HG02642 (cell line): ENCODE results near the gene KIF1A.

ENCODE experiments used
- ATAC-seq: cut with Tn5 transposase; IDR thresholded peaks from one replicate; pipeline ENCODE4 v1.9.1; 2021; ENCODE audit warnings: mild to moderate bottlenecking; ENCODE audit not compliant: unreplicated experiment, poor library complexity

KIF1A gene, protein sequence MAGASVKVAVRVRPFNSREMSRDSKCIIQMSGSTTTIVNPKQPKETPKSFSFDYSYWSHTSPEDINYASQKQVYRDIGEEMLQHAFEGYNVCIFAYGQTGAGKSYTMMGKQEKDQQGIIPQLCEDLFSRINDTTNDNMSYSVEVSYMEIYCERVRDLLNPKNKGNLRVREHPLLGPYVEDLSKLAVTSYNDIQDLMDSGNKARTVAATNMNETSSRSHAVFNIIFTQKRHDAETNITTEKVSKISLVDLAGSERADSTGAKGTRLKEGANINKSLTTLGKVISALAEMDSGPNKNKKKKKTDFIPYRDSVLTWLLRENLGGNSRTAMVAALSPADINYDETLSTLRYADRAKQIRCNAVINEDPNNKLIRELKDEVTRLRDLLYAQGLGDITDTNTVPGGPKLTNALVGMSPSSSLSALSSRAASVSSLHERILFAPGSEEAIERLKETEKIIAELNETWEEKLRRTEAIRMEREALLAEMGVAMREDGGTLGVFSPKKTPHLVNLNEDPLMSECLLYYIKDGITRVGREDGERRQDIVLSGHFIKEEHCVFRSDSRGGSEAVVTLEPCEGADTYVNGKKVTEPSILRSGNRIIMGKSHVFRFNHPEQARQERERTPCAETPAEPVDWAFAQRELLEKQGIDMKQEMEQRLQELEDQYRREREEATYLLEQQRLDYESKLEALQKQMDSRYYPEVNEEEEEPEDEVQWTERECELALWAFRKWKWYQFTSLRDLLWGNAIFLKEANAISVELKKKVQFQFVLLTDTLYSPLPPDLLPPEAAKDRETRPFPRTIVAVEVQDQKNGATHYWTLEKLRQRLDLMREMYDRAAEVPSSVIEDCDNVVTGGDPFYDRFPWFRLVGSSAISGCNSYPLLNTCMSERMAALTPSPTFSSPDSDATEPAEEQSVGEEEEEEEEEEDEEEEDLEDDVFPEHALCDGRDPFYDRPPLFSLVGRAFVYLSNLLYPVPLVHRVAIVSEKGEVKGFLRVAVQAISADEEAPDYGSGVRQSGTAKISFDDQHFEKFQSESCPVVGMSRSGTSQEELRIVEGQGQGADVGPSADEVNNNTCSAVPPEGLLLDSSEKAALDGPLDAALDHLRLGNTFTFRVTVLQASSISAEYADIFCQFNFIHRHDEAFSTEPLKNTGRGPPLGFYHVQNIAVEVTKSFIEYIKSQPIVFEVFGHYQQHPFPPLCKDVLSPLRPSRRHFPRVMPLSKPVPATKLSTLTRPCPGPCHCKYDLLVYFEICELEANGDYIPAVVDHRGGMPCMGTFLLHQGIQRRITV (N-terminal part only)

DNA sequence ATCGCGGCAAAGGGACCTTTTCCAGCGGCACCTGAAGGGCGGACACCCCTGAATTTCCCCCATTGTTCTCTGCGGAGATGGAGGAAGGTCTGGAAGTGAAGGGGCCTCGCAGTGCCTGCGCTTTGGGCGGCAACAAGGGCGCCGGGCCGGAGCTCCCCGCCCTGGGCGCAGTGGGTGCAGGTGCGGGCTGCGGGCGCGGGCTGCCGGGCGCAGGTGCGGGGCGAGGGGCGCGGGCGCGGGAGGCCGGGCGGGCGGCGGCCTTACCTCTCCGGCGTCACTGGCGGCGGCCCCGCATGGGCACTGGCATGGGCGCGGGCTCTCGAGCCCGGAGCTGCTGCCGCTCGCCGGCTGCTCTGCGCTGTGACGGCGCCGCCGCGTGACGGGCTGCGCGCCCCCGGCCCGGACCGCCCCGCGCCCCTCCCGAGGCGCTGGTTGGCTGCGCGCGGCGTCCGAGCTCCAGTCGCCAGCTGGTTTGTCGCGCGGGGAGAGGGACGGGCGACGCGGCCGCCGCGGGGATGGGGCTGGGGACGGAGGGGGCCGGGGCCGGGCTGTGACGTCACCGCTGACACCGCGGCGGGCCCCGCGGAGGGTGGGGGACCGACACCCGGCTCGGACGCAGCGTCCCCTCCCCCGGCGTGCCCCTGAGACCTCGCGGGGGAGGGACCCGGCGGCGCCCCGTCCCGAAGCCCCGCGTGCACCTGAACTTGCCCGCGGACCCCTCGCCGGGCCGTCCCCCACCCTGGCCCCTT, at the start of gene KIF1A:
Gene KIF1A, minus strand, starts transcription at position 362 of the 749 bp plus-strand sequence. CDS start 22,467 bp downstream, outside the sequence.
- no peak for ATAC-seq

DNA sequence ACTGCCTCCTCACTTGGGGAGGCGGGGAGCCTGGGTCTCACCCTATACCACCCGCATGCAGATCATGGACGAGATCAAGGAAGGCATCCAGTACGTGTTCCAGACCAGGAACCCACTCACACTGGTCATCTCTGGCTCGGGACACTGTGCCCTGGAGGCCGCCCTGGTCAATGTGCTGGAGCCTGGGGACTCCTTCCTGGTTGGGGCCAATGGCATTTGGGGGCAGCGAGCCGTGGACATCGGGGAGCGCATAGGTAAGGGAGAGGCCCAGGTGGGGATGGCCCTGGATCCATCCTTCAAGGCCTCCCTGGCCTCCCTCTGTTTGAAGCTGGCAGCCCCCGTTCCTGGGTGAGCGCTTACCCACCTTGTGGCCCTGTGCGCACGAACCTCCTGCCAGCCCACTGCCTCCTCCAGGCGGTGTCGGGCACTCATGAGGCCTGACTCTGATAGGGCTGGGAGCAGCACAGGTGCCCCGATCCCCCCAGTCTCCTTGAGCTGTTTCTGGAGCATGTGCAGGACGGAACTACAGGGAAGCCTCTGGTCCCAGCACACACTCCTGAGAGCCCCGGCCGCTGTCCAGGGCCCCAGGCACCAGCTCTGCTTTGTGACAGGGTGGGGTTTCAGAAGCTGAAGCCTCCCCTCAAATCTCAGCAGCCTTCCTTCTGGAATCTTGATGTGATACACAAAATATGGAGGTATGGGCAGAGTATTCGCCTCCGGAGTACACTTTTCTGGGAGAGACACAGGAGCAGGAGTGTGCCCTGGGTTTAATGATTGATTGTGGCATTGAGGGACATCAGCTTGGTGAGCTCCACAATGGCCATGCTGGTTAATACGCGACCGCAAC, 49.3 kb upstream of the KIF1A start:
- ATAC-seq = no peak

DNA sequence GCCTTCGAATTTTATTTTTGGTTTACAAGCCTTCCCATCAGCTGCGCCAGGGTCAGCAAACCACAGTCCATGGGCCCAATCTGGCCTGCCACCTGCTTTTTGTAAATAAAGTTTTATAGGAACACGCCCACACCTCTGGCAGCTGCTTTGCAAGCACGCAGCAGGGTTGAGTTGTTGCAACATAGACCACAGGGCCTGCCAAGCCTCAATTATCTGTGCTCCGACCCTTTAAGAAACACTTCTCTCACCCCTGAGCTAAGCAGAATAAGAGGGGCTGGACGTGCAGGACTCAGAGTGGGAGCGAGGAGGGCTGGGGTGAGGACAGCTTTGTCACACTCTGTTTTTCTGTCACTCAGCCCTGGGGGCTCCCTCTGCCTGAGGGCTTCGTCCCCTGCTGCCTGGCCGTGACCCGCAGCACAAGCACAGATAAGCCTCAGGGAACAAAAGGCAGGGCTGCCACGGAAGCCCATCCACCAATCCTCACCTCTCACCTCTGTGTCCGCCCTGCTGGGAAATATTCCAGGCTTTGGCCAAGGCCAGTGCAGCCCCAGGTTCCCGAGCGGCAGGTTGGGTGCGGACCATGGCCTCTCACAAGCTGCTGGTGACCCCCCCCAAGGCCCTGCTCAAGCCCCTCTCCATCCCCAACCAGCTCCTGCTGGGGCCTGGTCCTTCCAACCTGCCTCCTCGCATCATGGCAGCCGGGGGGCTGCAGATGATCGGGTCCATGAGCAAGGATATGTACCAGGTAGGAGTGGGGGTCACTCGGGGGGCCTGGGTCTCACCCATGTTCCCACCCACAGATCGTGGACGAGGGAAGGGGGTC, 48.5 kb upstream of the KIF1A start, which contains the start of gene AGXT:
Gene AGXT, plus strand, starts transcription at position 539 of the 823 bp plus-strand sequence. Its CDS starts 42 bp downstream, at position 581.
- no peak for ATAC-seq

DNA sequence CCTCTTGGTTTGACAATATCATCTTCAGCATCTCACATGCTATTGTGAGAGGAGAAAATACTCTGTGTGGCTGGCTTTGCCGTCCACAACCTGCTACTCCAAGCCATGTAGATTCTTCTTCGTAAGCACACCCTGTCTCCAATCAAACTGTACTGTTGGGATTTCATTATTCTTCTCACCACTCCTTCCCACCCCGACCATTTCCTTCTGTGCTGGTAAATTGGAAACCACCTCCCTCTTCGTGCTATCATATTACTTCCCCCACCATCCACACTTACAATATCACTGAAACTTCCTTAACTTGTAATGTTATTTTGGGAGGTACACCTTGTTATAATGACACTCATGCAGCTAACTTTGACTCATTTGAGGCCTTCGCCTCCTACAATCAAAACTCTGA, 45.4 kb upstream of the KIF1A start:
- no peak for ATAC-seq

DNA sequence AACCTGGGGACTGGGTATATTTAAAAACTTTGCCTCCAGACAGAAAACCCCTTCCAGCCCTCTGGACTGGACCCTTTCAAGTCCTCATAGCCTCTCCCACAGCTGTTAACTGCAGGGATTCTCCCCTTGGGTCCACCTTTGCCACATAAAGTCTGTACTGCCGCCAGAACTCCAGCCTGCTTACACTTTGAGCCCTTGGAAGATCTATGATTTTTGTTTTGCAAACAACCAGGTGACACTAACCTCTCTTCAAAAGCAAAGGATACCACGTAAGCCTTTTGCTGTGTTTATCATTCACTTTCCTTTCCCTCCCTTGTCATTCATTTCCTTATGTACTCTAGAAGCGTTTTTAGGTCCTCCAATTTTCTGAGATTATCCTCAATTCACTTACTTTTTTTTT, 44.5 kb upstream of the KIF1A start:
- ATAC-seq = no peak

DNA sequence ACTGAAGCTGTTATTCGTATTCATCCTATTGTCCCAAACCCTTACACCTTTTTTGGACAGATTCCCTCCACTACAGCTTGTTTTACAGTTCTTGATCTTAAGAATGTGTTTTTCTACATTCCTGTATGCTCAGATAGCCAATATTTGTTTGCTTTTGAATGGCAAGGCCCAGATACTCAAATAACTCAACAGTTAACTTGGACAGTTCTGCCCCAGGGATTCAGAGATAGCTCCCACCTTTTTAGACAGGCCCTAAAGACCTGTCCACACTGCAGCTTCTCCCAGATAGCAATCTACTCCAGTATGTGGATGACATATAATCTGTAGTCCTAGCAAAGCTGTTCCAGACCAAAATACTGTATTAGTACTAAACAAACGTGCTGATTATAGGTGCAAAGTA, 41.5 kb upstream of the KIF1A start:
- no peak for ATAC-seq

DNA sequence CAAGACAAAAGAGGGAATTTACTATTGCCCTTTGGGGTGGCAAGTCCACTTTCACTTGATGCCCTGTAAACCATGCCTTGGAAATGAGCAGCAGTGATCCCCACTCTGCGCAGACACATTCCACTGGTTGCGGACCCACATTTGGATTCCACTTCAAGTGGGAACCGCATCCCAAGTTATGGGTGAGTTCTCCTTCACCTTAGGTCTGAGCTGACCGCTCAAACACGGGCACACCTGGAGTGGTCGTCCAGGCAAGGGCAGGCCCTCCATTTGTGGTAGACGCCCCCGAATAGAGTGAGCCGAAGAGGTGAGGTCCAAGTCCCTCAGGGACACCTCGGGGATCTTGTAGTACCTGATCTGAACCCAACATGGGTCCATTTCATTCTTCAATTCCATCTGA, 38.9 kb upstream of the KIF1A start:
- ATAC-seq = no peak

DNA sequence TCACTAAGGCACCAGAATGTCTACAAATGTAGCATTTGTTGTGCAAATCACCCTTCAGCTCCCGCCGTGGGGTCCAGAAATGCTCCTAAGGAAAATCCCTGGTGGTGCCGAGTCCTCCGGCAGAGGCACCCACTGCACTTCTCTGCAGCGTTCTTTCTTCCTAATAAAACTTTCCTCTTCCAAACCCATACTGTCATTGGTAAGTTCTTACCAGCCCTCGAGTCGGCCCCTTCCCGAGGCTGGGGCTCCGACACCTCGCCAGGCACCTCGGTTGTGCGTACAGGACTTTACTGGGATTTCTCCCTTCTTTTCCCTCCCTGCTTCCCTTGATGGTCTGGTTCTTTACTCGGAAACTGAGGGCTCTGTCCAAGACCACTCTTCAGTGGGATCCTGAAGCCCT, 38.3 kb upstream of the KIF1A start:
- no peak for ATAC-seq

DNA sequence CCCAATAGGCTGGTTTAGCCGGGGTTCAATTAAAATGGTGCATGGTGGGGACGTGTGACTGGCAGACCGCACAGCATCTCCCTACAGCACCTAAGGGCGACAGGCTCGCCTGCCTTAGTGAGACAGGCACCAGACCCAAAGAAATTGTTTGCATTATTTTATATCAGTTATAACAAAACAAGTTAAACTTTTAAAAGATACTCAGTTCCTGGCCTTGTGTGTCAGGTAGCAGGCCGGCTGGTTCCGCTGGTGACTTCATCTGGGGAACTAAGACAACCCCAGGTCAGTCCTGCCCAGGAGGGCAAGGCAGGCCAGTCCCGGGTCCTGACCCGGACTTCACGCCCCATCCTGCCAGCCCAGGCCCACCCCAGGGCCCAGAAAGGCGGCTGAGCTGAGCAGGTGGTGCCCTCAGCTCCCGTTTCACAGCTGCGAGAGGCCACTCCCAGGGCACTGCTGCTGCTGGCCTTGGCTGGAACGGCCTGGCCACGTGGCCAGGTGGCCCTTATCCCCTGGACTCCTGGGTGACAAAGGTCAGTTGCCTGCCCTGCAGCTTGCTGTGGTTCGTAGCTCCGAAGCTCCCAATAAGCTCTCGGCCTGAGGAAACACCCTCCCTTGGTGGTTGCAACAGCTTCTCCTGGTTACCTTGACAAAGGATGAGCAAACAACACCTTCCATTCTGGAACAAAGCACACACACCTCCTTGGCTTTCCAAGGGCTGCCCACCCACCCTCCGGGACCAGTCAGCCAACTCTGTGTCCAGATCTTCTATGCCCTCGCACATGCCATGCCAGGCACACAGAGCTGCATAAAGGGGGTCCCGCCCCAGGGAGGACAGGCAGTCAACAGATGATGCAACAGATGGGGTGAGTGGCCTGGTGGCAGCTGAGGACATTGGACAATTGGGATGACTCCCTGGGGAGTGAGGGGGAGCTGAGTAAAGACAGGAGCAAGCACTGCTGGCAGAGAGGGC, 37.3 kb upstream of the KIF1A start:
- no peak for ATAC-seq

DNA sequence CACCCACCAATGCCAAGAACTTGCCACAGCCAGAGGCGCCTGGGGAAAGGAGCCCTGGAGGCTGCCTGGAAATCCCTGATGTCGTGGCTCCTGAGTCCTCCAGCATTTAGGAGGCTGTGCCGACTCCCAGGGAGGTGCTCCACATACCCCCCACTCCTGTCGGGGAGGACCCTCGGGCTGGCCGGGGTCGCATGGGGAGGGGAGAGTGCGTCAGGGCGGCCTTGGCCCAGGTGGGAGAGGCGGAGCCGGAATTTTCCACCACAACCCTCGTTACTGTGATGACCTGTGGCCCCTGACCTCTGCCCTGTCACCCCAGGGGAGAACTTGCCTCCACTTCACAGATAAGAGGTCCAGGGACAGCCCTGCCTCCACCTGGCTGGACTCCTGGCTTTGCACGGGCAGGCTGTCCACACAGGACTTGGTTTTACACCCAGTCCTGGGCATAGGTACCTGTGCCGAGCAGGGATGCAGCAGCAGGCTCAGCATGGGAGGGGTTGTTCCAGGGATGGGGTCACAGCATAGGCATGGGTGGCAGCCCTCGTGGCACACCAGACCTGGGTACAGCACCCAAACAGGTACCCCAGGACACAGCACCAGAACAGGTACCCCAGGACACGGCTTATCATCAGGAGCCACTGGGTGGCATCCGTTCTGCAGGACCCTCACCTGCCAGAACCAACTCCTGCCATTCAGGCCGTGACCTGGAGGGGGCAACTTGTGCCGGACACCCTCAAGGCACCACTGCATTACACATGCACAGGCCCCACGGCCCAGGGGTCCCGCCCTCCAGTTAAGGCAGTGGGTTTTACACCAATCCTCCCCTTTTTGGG, 36.3 kb upstream of the KIF1A start:
- no peak for ATAC-seq

DNA sequence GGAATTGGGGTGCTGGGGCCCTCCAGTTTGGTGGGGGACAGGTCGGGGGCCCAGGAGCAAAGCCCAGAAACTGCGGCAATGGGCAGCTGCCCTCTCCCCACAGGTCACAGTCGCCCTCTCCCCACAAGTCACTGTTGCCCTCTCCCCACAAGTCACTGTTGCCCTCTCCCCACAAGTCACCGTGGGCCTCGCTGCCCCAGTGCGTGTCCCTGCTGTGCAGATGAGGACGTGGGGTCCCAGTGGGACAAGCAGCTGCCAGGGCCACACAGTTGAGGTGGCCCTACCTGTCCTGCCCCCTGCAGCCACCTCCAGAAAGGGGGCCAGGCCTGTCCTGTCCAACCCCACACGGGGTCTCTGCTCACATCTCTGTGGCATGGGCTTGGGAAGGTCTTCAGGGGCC, 35.7 kb upstream of the KIF1A start:
- no peak for ATAC-seq

DNA sequence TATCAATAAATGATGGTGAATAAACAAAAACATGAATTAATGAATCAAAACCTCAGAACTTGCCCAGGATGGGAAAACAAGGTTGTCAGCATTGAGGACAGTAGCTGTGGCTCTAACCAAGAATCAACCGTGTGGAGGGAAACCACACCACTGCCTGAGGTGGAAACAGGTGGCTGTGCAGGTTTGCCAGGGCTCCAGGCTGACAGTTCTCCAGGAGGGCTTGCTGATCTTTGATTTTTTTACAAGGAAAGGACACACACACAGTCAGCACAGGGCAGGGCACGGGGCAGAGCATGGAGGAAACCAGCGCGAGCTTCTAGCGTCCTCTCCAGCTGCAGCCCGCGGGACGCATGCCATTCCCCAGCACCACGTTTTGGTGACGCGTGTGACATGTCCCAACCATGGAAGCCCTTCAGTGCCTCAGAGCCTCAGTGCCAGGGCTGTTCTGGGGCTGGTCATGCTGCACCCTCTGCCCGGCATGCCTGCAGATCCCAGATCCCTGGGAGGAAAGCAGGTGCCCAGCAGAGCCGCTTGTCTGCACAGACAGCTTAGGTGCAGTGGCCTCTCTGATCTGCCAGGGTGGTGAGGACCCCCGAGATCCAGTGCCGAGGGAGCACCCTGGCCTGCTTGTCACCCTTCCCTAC, 32.8 kb upstream of the KIF1A start:
- no peak for ATAC-seq

DNA sequence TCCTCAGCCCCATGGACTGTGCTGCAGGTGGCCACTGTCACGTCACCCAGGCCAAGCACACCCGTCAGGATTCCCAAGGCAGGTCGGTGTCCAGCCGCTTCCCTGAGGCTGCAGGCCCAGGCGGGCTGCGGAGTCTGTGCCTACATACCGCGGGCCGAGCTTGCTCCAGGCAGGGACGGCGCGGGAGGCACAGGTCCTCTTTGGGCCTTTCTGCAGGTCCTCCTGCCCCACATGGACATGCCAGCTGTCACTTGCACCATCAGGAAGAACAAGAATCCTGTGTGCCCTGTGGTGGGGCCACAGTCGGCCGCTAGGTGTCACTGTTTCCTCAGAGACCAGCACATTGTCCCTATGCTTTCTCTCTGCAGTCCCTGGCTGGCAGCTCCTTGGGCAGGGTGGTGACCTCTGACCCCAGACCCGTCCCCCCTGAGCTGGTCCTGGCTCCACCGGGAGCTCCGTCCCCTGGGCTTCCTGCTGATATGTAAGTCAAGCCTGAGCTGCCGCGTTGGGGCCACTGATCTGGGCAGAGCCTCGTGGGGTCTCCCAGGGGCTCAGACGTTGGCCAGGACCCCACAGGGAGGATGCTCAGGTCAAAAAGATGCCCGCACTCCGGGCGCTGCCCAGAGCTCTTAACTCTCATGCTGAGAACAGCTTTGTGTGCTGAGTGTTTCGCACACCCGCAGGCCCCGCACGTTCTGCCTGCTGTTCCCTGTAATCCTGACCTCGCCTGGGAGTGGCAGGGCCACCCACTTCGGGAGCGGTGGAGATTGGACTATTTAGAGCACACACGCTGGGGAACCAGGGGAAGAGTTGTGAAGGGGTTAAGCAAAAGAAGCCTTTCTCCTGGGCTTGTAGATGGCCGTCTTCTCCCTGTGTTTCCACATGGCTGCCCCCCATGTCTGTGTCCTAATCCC, 31.3 kb upstream of the KIF1A start:
- peak; percentile 55 for ATAC-seq

DNA sequence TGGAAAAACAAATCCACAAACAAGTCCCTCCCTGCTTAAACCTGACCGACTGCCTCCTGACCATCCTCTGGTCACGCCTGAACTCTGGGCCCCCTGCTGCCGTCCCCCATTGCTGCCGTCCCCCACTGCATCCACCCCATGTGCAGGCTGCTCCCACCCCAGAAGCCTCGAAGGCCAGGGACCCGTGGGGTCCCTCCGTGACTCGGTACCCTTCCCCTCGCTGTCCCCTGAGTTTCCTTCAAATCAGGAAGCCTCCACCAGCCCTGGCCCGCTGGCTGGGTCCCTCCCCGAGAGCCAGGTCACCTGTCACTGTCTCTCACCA, 30.7 kb upstream of the KIF1A start:
- ATAC-seq = no peak

DNA sequence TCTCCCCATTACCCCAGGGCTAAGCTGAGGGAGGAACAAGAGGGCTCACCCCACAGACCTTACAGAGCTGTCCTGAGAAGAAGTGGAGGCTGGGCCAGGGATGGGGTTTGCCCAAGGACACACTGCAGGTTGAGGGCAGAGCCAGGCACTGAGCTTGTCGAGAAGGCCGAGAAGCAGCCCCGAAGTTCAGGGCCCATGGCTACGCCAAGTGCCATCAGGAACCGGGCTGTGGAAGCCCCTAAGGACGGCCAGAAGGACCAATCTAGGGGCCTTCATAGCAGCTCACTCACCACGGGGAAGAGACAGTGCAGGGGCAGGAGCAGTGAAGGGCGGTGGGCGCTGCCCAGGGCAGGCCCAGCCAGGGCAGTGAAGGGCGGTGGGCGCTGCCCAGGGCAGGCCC, 30.0 kb upstream of the KIF1A start:
- no peak for ATAC-seq
